Measurements from ENCODE around the gene KCNV2.
A peak's percentile ranks its signal among the peaks of the same experiment; 100 is the strongest.
"Not testable (repeated sequence)": the region's sequence is repeated elsewhere in the genome, so short reads cannot be mapped to it uniquely, and the experiment has no call there.

KCNV2 gene

GRCh38 chr9:2717385-2717784, at the start of gene KCNV2:
Gene KCNV2 (plus strand): TSS chr9:2717510. CDS start chr9:2717740, 230 bp downstream.
- no peak for DNase-seq (ENCODE audit: low spot score)

- DNase-seq (ENCODE audit: low spot score) = no peak
Observed at GRCh38 chr9:2673161-2673560, 44.1 kb upstream of the KCNV2 start.

- no peak for DNase-seq (ENCODE audit: low spot score)
Observed at GRCh38 chr9:2674141-2674824, 43.0 kb upstream of the KCNV2 start.

- DNase-seq (ENCODE audit: low spot score) = no peak
Observed at GRCh38 chr9:2675834-2676233, 41.5 kb upstream of the KCNV2 start.

- no peak for DNase-seq (ENCODE audit: low spot score)
Observed at GRCh38 chr9:2676466-2676865, 40.8 kb upstream of the KCNV2 start.

- DNase-seq (ENCODE audit: low spot score) = no peak
Observed at GRCh38 chr9:2677915-2678889, 39.1 kb upstream of the KCNV2 start.

- DNase-seq (ENCODE audit: low spot score) = no peak
Observed at GRCh38 chr9:2679011-2679410, 38.3 kb upstream of the KCNV2 start.

GRCh38 chr9:2681981-2682380, 35.3 kb upstream of the KCNV2 start:
- DNase-seq (ENCODE audit: low spot score) = no peak

- no peak for DNase-seq (ENCODE audit: low spot score)
Observed at GRCh38 chr9:2686911-2687310, 30.4 kb upstream of the KCNV2 start.

GRCh38 chr9:2688636-2689035, 28.7 kb upstream of the KCNV2 start:
- no peak for DNase-seq (ENCODE audit: low spot score)

- DNase-seq (ENCODE audit: low spot score) = no peak
Observed at GRCh38 chr9:2691212-2691611, 26.1 kb upstream of the KCNV2 start.

- DNase-seq (ENCODE audit: low spot score) = no peak
Observed at GRCh38 chr9:2691626-2692025, 25.7 kb upstream of the KCNV2 start.

GRCh38 chr9:2693056-2693455, 24.3 kb upstream of the KCNV2 start:
- peak; percentile 26 for DNase-seq (ENCODE audit: low spot score)

GRCh38 chr9:2697492-2697891, 19.8 kb upstream of the KCNV2 start:
- DNase-seq (ENCODE audit: low spot score) = peak; percentile 15

GRCh38 chr9:2700398-2700797, 16.9 kb upstream of the KCNV2 start:
- DNase-seq (ENCODE audit: low spot score) = no peak

GRCh38 chr9:2700909-2701550, 16.3 kb upstream of the KCNV2 start:
- DNase-seq (ENCODE audit: low spot score) = no peak

GRCh38 chr9:2704504-2704903, 12.8 kb upstream of the KCNV2 start:
- DNase-seq (ENCODE audit: low spot score) = no peak

GRCh38 chr9:2707256-2707655, 10.1 kb upstream of the KCNV2 start:
- not testable (repeated sequence) for DNase-seq (ENCODE audit: low spot score)

GRCh38 chr9:2709645-2710101, 7.6 kb upstream of the KCNV2 start:
- peak; percentile 49 for DNase-seq (ENCODE audit: low spot score)

- no peak for DNase-seq (ENCODE audit: low spot score)
Observed at GRCh38 chr9:2711716-2712115, 5.6 kb upstream of the KCNV2 start.

- no peak for DNase-seq (ENCODE audit: low spot score)
Observed at GRCh38 chr9:2718001-2718697, 839 bp downstream of the KCNV2 start.

GRCh38 chr9:2718698-2719033, 1.4 kb downstream of the KCNV2 start:
- DNase-seq (ENCODE audit: low spot score) = no peak
